ENCODE results near the gene LCLAT1.

DNA sequence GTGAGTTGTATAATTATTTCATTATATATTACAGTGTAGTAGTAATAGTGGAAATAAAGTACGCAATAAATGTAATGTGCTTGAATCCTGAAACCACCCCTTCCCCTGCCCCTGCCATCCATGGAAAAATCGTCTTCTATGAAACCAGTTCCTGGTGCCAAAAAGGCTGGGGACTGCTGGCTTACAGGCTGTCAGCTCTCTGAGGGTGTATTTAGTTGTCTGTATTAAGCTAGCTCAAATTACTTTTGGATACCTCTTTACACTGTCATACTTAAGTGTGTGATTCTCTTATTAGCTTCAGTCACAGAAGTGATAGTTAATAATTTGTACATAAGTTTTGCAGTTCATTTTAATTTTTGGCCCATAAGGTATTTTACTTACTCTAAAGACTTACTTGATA lies 29.6 kb downstream of the LCLAT1 start:
- TF ChIP-seq CTCF (IDR thresholded peaks at IDR 0.05; ENCODE audit: borderline replicate concordance, extremely low read depth, low read length, poor library complexity, severe bottlenecking) (no peak), EZH2 (IDR thresholded peaks at IDR 0.05; ENCODE audit: borderline replicate concordance, low read depth, low read length, severe bottlenecking) (no peak)

Data from DND-41 (cell line).